GM18909 (cell line): ENCODE data around the gene ROBO1.
A peak's percentile ranks its signal among the peaks of the same experiment; 100 is the strongest.

Source experiments
- ATAC-seq: cut with Tn5 transposase; IDR thresholded peaks from one replicate; pipeline ENCODE4 v1.9.1; 2021; ENCODE audit warnings: mild to moderate bottlenecking; ENCODE audit not compliant: unreplicated experiment, poor library complexity

ROBO1 gene

GRCh38 chr3:79038636-79039035 is 729.2 kb downstream of the ROBO1 start:
- ATAC-seq, result no peak

- no peak for ATAC-seq
These were observed 729.7 kb downstream of the ROBO1 start for GRCh38 chr3:79038057-79038456.

- ATAC-seq, result no peak
These were observed 735.0 kb downstream of the ROBO1 start for GRCh38 chr3:79032686-79033318.

GRCh38 chr3:79030157-79030556 is 737.6 kb downstream of the ROBO1 start:
- ATAC-seq, result no peak

GRCh38 chr3:79028916-79029315 is 738.9 kb downstream of the ROBO1 start:
- ATAC-seq, result no peak

GRCh38 chr3:79027593-79027992 is 740.2 kb downstream of the ROBO1 start:
- ATAC-seq, result no peak

GRCh38 chr3:79019924-79020173 is 747.9 kb downstream of the ROBO1 start:
- no peak for ATAC-seq

GRCh38 chr3:79019137-79019923 is 748.5 kb downstream of the ROBO1 start:
- peak; percentile 36 for ATAC-seq

- ATAC-seq, result peak; percentile 43
These were observed 749.1 kb downstream of the ROBO1 start for GRCh38 chr3:79018671-79019136.

- ATAC-seq, result no peak
These were observed 749.5 kb downstream of the ROBO1 start for GRCh38 chr3:79018265-79018664.

- no peak for ATAC-seq
These were observed 751.0 kb downstream of the ROBO1 start for GRCh38 chr3:79016587-79017376.

- no peak for ATAC-seq
These were observed 751.9 kb downstream of the ROBO1 start for GRCh38 chr3:79015854-79016253.

GRCh38 chr3:79012946-79013362 is 754.8 kb downstream of the ROBO1 start:
- ATAC-seq, result no peak

GRCh38 chr3:79012530-79012913 is 755.3 kb downstream of the ROBO1 start:
- ATAC-seq, result no peak

GRCh38 chr3:79011821-79012529 is 755.8 kb downstream of the ROBO1 start:
- no peak for ATAC-seq

GRCh38 chr3:79009861-79010260 is 757.9 kb downstream of the ROBO1 start:
- no peak for ATAC-seq

GRCh38 chr3:79006077-79006476 is 761.7 kb downstream of the ROBO1 start:
- ATAC-seq, result no peak

GRCh38 chr3:79005084-79005483 is 762.7 kb downstream of the ROBO1 start:
- ATAC-seq, result no peak

- no peak for ATAC-seq
These were observed 763.8 kb downstream of the ROBO1 start for GRCh38 chr3:79003994-79004393.

- ATAC-seq, result no peak
These were observed 765.1 kb downstream of the ROBO1 start for GRCh38 chr3:79002465-79003372.
